ENCODE measurements around the gene ISL2. TPM values are rescaled to one million over a fixed set of nuclear protein-coding genes. Genes with fewer than 3 reads are reported as not detected.

ISL2 gene
- polyA plus RNA-seq, 3 donors, result 0.40 to 2.3 (median 0.52) TPM

- H3K4me3 Mint-ChIP-seq, result no peak overlapping the region
- no peaks in the 10 kb centered on the region for H4K20me1 ChIP-seq (ENCODE audit: insufficient read depth, low read length)
- peaks cover 0 to 1% (median 0%) of the 10 kb centered on the region in 7 donors for H3K9me3 Mint-ChIP-seq
- no peak for TF ChIP-seq CTCF (IDR thresholded peaks at IDR 0.05)
- H3K4me3 ChIP-seq (replicated peaks in 1 of 3; ENCODE audit: low read depth in 2 of 3, low read length in 3 of 3), result no peak overlapping the region
- intact Hi-C loops (cut with micrococcal nuclease), result no loop called here
- H3K27ac Mint-ChIP-seq, result no peak overlapping the region
- no peak overlapping the region for H2AFZ ChIP-seq (ENCODE audit: insufficient read depth, low read depth, low read length, poor library complexity, severe bottlenecking)
- no peak overlapping the region for H3K9ac ChIP-seq (ENCODE audit: insufficient read depth, low read length, poor library complexity, severe bottlenecking)
- H3K4me1 ChIP-seq (ENCODE audit: control insufficient read depth in 1 of 2, insufficient read depth in 2 of 2, low read length in 2 of 2), result no peaks in the 10 kb centered on the region
- no peaks in the 10 kb centered on the region for H3K4me1 Mint-ChIP-seq
- 77% methylated on average over 4 of the region's 8 CpGs for WGBS (ENCODE audit: insufficient coverage)
- no peaks in the 10 kb centered on the region for H3K36me3 ChIP-seq (replicated peaks in 1 of 2; ENCODE audit: control insufficient read depth in 1 of 2, insufficient read depth in 2 of 2, low read length in 2 of 2)
- H3K36me3 Mint-ChIP-seq, result no peaks in the 10 kb centered on the region
- no peaks in the 10 kb centered on the region for H3K9me3 ChIP-seq (replicated peaks in 1 of 2; ENCODE audit: control insufficient read depth in 1 of 2, insufficient read depth in 1 of 2, low read length in 2 of 2)
- H3K27ac ChIP-seq (ENCODE audit: low read depth in 1 of 2, low read length in 2 of 2), result no peak overlapping the region
- peaks cover 10 to 44% of the 10 kb centered on the region in 2 donors for H3K27me3 ChIP-seq (ENCODE audit: control insufficient read depth in 2 of 2, insufficient read depth in 2 of 2, low read length in 2 of 2)
- H3K27me3 Mint-ChIP-seq (ENCODE audit: low read depth in 3 of 3), result peaks cover 47 to 66% (median 56%) of the 10 kb centered on the region in 3 donors
- DNase-seq, result no peak
- no peaks in the 10 kb centered on the region for H3K79me2 ChIP-seq (ENCODE audit: insufficient read depth, low read length)
- no peak overlapping the region for H3K4me2 ChIP-seq (replicated peaks; ENCODE audit: extremely low read depth, low read length, poor library complexity, severe bottlenecking)
These were observed 9.1 kb upstream of the ISL2 start for GRCh38 chr15:76327191-76328105.

DNA sequence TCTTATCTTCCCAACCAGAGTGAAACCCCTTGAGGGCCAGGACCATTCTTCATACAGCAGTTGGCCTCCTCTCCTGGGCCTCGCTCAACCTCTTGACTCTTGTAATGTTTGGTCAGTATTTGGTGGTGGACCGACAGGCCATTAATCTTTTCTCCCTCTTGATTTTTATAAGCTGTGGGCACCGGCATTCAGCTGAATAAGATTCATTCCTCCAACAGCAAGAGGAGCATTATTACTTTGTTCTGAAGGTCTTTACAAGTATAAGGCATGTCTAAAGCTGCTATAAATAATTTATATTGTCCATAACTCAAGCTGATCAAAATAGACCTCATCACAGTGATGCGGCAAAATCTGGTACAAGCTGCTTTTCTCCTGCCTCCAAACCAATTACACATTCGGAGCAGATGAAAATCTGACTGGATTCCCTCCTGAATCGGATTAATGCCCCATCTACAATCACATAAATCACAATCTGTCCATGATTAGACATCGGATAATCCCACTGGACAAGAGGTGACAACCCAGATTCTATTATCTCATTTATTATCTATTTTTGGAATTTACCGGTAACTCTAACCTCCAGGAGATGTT, 8.4 kb upstream of the ISL2 start:
- Mint-ChIP-seq H3K4me1 (no peaks in the 10 kb centered on the region), H3K9me3 (peaks cover 0 to 2% (median 0%) of the 10 kb centered on the region in 7 donors), H3K36me3 (no peaks in the 10 kb centered on the region), H3K4me3 (no peak overlapping the region), H3K27ac (no peak overlapping the region), H3K27me3 (ENCODE audit: low read depth in 3 of 3) (peaks cover 44 to 65% (median 56%) of the 10 kb centered on the region in 3 donors)
- no peaks in the 10 kb centered on the region for H3K4me1 ChIP-seq (ENCODE audit: control insufficient read depth in 1 of 2, insufficient read depth in 2 of 2, low read length in 2 of 2)
- no peaks in the 10 kb centered on the region for H3K9me3 ChIP-seq (replicated peaks in 1 of 2; ENCODE audit: control insufficient read depth in 1 of 2, insufficient read depth in 1 of 2, low read length in 2 of 2)
- no peak for DNase-seq
- H3K27ac ChIP-seq (ENCODE audit: low read depth in 1 of 2, low read length in 2 of 2), result no peak overlapping the region
- no peak overlapping the region for H3K4me2 ChIP-seq (replicated peaks; ENCODE audit: extremely low read depth, low read length, poor library complexity, severe bottlenecking)
- no peak overlapping the region for H3K4me3 ChIP-seq (replicated peaks in 1 of 3; ENCODE audit: low read depth in 2 of 3, low read length in 3 of 3)
- H3K27me3 ChIP-seq (ENCODE audit: control insufficient read depth in 2 of 2, insufficient read depth in 2 of 2, low read length in 2 of 2), result peaks cover 10 to 52% of the 10 kb centered on the region in 2 donors
- H3K9ac ChIP-seq (ENCODE audit: insufficient read depth, low read length, poor library complexity, severe bottlenecking), result no peak overlapping the region
- no peak for TF ChIP-seq CTCF (IDR thresholded peaks at IDR 0.05)
- no peaks in the 10 kb centered on the region for H3K79me2 ChIP-seq (ENCODE audit: insufficient read depth, low read length)
- H2AFZ ChIP-seq (ENCODE audit: insufficient read depth, low read depth, low read length, poor library complexity, severe bottlenecking), result no peak overlapping the region
- WGBS (ENCODE audit: insufficient coverage), result 93% methylated on average over 3 of the region's 8 CpGs
- no peaks in the 10 kb centered on the region for H3K36me3 ChIP-seq (replicated peaks in 1 of 2; ENCODE audit: control insufficient read depth in 1 of 2, insufficient read depth in 2 of 2, low read length in 2 of 2)
- H4K20me1 ChIP-seq (ENCODE audit: insufficient read depth, low read length), result no peaks in the 10 kb centered on the region
- intact Hi-C loops (cut with micrococcal nuclease), result no loop called here
